Upper lobe of left lung (tissue), 4 donors: Measurements from ENCODE around the gene CD300LG.

Experiments
- EP300 ChIP-seq, 4 donors: sonication (generic); formaldehyde crosslinking; IDR thresholded peaks; one replicate each; pipeline ENCODE4 v1.5.1; 2017; ENCODE audit warnings: antibody characterized with exemption in 4 of 4, control low read depth in 2 of 4
- POLR2A ChIP-seq, 4 donors: fragments of 450-650 bp; IDR thresholded peaks; one replicate each; pipeline ENCODE4 v1.5.1; 2016 to 2017; ENCODE audit warnings: antibody characterized with exemption in 4 of 4, mild to moderate bottlenecking in 2 of 4
- POLR2AphosphoS5 ChIP-seq, 2 donors: sonication (generic); formaldehyde crosslinking; IDR thresholded peaks; one replicate each; pipeline ENCODE4 v1.5.1; 2017; ENCODE audit warnings: antibody characterized with exemption in 2 of 2
- TF ChIP-seq, protein P1 (sequence below), 6 experiments: fragments of 450-650 bp in 4 of 6; fragments of 200-600 bp in 2 of 6; sonication (generic) in 2 of 6; IDR thresholded peaks; one replicate each; pipeline ENCODE4 v1.5.1; 2016 to 2019; ENCODE audit warnings: antibody characterized with exemption in 6 of 6

DNA sequence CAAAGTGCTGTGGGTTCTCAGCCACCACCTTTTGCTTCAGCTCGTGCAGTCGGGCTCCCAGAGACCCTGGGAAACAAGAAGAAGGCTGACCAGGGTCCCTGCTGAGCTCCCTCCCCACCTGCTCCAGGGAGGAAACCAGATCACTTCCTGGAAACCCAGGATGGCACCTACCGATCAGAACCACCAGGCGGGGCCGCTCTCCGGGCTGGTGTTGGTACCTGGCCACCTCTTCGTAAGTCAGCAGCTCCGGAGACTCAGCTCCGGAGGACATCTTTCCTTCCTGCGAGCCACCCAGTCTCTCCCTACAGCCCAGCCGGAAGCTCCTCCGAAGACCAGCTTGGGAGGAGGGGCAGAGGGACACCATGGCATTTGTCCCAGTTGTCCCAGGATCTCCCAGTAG is 33.0 kb upstream of the CD300LG start:
- TF ChIP-seq POLR2A (IDR thresholded peaks at IDR 0.05) (no peak), EP300 (IDR thresholded peaks at IDR 0.05) (no peak), POLR2AphosphoS5 (IDR thresholded peaks at IDR 0.05) (no peak)
- TF ChIP-seq, protein P1, sequence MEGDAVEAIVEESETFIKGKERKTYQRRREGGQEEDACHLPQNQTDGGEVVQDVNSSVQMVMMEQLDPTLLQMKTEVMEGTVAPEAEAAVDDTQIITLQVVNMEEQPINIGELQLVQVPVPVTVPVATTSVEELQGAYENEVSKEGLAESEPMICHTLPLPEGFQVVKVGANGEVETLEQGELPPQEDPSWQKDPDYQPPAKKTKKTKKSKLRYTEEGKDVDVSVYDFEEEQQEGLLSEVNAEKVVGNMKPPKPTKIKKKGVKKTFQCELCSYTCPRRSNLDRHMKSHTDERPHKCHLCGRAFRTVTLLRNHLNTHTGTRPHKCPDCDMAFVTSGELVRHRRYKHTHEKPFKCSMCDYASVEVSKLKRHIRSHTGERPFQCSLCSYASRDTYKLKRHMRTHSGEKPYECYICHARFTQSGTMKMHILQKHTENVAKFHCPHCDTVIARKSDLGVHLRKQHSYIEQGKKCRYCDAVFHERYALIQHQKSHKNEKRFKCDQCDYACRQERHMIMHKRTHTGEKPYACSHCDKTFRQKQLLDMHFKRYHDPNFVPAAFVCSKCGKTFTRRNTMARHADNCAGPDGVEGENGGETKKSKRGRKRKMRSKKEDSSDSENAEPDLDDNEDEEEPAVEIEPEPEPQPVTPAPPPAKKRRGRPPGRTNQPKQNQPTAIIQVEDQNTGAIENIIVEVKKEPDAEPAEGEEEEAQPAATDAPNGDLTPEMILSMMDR (IDR thresholded peaks at IDR 0.05), result no peak
